B cell (primary cell): Measurements from ENCODE around the gene AURKAIP1. TPM values are rescaled to one million over a fixed set of nuclear protein-coding genes. Genes with fewer than 3 reads are reported as not detected.

ENCODE experiments used
- ATAC-seq: fragments of 200-7000 bp; cut with Tn5 transposase; one replicate; pipeline ENCODE4 v1.10.0; 2021; ENCODE audit warnings: low read depth, mild to moderate bottlenecking, moderate number of reproducible peaks, moderate library complexity
- CTCF ChIA-PET: fragments of 350-600 bp; sonication (Branson Sonifier 250); formaldehyde crosslinking; loops from one replicate; lab custom pipeline; 2021; ENCODE audit warnings: antibody characterized with exemption, inconsistent platforms; lab: Charles Lee
- POLR2A ChIA-PET: fragments of 350-600 bp; sonication (Branson Sonifier 250); formaldehyde crosslinking; loops from one replicate; lab custom pipeline; 2021; ENCODE audit warnings: antibody characterized with exemption; lab: Charles Lee
- DNase-seq: peaks from one replicate; pipeline ENCODE4 v3.0.0; 2013
- H2AFZ ChIP-seq: 2 replicates; pipeline ENCODE4 v1.6.1; 2012; ENCODE audit warnings: mild to moderate bottlenecking, low read depth, low read length; ENCODE audit not compliant: insufficient read depth, poor library complexity, severe bottlenecking
- H3K27ac ChIP-seq, 2 donors: 1 replicate in 1 of 2; 2 replicates in 1 of 2; pipeline ENCODE4 v1.5.1; 2012 to 2013; ENCODE audit warnings: low read length in 2 of 2, mild to moderate bottlenecking in 2 of 2, moderate library complexity in 1 of 2
- H3K27me3 ChIP-seq, 4 experiments: fragments of 200-600 bp in 1 of 4; sonication (generic) in 1 of 4; replicated peaks in 1 of 4; 1 replicate in 2 of 4; 2 replicates in 2 of 4; pipeline versions ENCODE4 v1.6.1 to v1.7.0; 2013 to 2016; ENCODE audit warnings: low read length in 3 of 4, mild to moderate bottlenecking in 2 of 4, mixed read lengths in 1 of 4, moderate library complexity in 1 of 4; ENCODE audit not compliant: insufficient read depth in 4 of 4, control insufficient read depth in 3 of 4; ENCODE audit errors: control extremely low read depth in 1 of 4
- H3K36me3 ChIP-seq, 2 experiments: replicated peaks in 1 of 2; 1 replicate in 1 of 2; 2 replicates in 1 of 2; pipeline versions ENCODE4 v1.6.1 to v1.7.1; 2013; ENCODE audit warnings: low read length in 1 of 2; ENCODE audit not compliant: insufficient read depth in 2 of 2, control insufficient read depth in 1 of 2; ENCODE audit errors: control extremely low read depth in 1 of 2, extremely low read depth in 1 of 2
- H3K4me1 ChIP-seq, 2 donors: fragments of 200-600 bp in 1 of 2; sonication (generic) in 1 of 2; 1 replicate in 1 of 2; 2 replicates in 1 of 2; pipeline versions ENCODE4 v1.5.1 to v1.6.1; 2013 to 2017; ENCODE audit warnings: low read length in 2 of 2; ENCODE audit not compliant: control insufficient read depth in 2 of 2, insufficient read depth in 2 of 2
- H3K4me2 ChIP-seq: replicated peaks from 2 replicates; pipeline ENCODE3; 2012; ENCODE audit warnings: mild to moderate bottlenecking, low read depth, low read length; ENCODE audit not compliant: poor library complexity, severe bottlenecking
- H3K4me3 ChIP-seq, 5 experiments: fragments of 200-600 bp in 1 of 5; sonication (generic) in 1 of 5; 1 replicate in 3 of 5; 2 replicates in 2 of 5; pipeline versions ENCODE4 v1.5.1 to v1.7.0; 2011 to 2016; ENCODE audit warnings: low read length in 4 of 5, mild to moderate bottlenecking in 4 of 5, low read depth in 2 of 5, control low read depth in 1 of 5, moderate library complexity in 1 of 5; ENCODE audit not compliant: insufficient read depth in 1 of 5; ENCODE audit errors: control extremely low read depth in 1 of 5, extremely low read depth in 1 of 5
- H3K79me2 ChIP-seq: fragments of 200-600 bp; sonication (generic); one replicate; pipeline ENCODE4 v1.6.0; 2016; ENCODE audit warnings: low read length; ENCODE audit not compliant: control insufficient read depth, insufficient read depth
- H3K9ac ChIP-seq: fragments of 200-600 bp; sonication (generic); 2 replicates; pipeline ENCODE4 v1.6.1; 2017; ENCODE audit warnings: mild to moderate bottlenecking, low read length, moderate library complexity
- H3K9me3 ChIP-seq, 3 donors: one replicate each; pipeline versions ENCODE4 v1.6.1 to v1.7.1; 2013; ENCODE audit warnings: low read length in 2 of 3; ENCODE audit not compliant: control insufficient read depth in 2 of 3, insufficient read depth in 1 of 3; ENCODE audit errors: control extremely low read depth in 1 of 3
- H4K20me1 ChIP-seq: 2 replicates; pipeline ENCODE4 v1.6.0; 2012; ENCODE audit warnings: mild to moderate bottlenecking, low read length; ENCODE audit not compliant: insufficient read depth, control insufficient read depth, poor library complexity, severe bottlenecking
- H3K27ac Mint-ChIP-seq: one replicate; pipeline ENCODE4 v1.8.0; 2021; ENCODE audit warnings: mixed read lengths
- H3K27me3 Mint-ChIP-seq: one replicate; pipeline ENCODE4 v1.8.0; 2021; ENCODE audit warnings: mixed read lengths
- H3K4me1 Mint-ChIP-seq: one replicate; pipeline ENCODE4 v1.8.0; 2021; ENCODE audit warnings: mixed read lengths
- H3K4me3 Mint-ChIP-seq: one replicate; pipeline ENCODE4 v1.8.0; 2021; ENCODE audit warnings: mixed read lengths
- H3K9me3 Mint-ChIP-seq: one replicate; pipeline ENCODE4 v1.8.0; 2022; ENCODE audit warnings: mixed read lengths; ENCODE audit not compliant: insufficient read depth
- CTCF ChIP-seq: fragments of 200-600 bp; IDR thresholded peaks from one replicate; pipeline ENCODE4 v1.8.0; 2022; ENCODE audit warnings: antibody characterized with exemption, mild to moderate bottlenecking
- EZH2 ChIP-seq: IDR thresholded peaks from 2 replicates; pipeline ENCODE4 v1.6.1; 2012; ENCODE audit warnings: borderline replicate concordance, low read depth, mild to moderate bottlenecking, moderate library complexity, low read length; ENCODE audit not compliant: insufficient read depth, poor library complexity, severe bottlenecking
- WGBS: methylation state at CpG from one replicate; pipeline ENCODE4 v1.1.5; 2013; ENCODE audit warnings: missing lambda C conversion rate; ENCODE audit not compliant: insufficient coverage; 5-methylcytosine and 5-hydroxymethylcytosine counted together
- intact Hi-C: fragments of 100-400 bp; cut with micrococcal nuclease; formaldehyde crosslinking; loops from one replicate; pipeline ENCODE4 v1.10.0; 2022
- polyA plus RNA-seq: library from polyadenylated mRNA; depleted of rRNA; stranded (reverse); fragments of >200 nt; gene quantifications from 2 replicates; pipeline ENCODE4 v1.2.3, GENCODE V29; 2012
- total RNA-seq, 2 donors: library from RNA; stranded (reverse); fragments of 120-200 nt in 1 of 2; gene quantifications; 1 replicate in 1 of 2; 2 replicates in 1 of 2; pipeline versions ENCODE4 v1.2.3 to v1.2.4, GENCODE V29; 2013 to 2022

The AURKAIP1 gene
- total and polyA plus RNA-seq, 2 donors (not counting 1 experiment from before 2014, with no cell fraction given) = 61.1 to 61.7 TPM

DNA sequence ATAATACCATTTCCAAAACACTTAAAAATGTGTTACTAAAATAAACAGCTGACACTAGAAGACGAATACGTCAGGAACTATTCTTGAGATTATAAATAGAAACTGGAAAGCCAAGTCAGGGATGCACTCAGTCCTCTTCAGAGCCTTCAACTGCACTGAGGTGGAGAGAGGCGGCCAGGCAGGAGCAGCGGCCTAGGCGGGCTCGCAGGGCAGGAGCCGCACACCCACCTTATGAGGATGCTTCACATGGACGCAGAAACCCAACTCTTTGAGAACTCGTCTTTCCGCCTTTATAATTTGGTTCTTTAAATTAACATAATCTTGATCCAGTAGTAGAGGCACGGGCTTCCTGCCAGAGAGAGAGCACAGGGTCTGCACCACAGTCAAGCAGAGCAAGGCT, 20.2 kb upstream of the AURKAIP1 start:
- TF ChIP-seq CTCF (no peak), EZH2 (no peak)
- Histone ChIP-seq H3K9me3 (no peaks in the 10 kb centered on the region), H3K4me3 (no peak overlapping the region), H3K4me2 (no peak overlapping the region), H3K27me3 (no peaks in the 10 kb centered on the region), H3K4me1 (peaks cover 13 to 21% of the 10 kb centered on the region in 2 donors), H4K20me1 (peaks cover 35% of the 10 kb centered on the region), H3K27ac (no peak overlapping the region), H2AFZ (no peak overlapping the region), H3K9ac (no peak overlapping the region), H3K36me3 (peaks cover 16 to 66% of the 10 kb centered on the region in 2 experiments), H3K79me2 (peaks cover 70% of the 10 kb centered on the region)
- DNase-seq (no peak), ATAC-seq (no peak)
- Mint-ChIP-seq H3K4me3 (peak overlapping the region; percentile 27), H3K4me1 (peaks cover 32% of the 10 kb centered on the region), H3K27me3 (no peaks in the 10 kb centered on the region), H3K27ac (no peak overlapping the region), H3K9me3 (no peaks in the 10 kb centered on the region)
- intact Hi-C loops = loop anchor here (2.0 kb wide), 1 partner anchor 76 kb away; the partner anchor contains the start of gene ATAD3B
- ChIA-PET POLR2A (interaction anchor here (0.8 kb wide), 1 partner anchor 916 kb away, joined by 6 read pairs; no protein-coding TSS in a partner anchor), CTCF (interaction anchor here (0.6 to 0.8 kb wide), 3 partner anchors 10 to 364 kb away, joined by 3 to 5 read pairs (median 3); no protein-coding TSS in a partner anchor)
- 95% methylated on average over 8 of the region's 11 CpGs for WGBS

DNA sequence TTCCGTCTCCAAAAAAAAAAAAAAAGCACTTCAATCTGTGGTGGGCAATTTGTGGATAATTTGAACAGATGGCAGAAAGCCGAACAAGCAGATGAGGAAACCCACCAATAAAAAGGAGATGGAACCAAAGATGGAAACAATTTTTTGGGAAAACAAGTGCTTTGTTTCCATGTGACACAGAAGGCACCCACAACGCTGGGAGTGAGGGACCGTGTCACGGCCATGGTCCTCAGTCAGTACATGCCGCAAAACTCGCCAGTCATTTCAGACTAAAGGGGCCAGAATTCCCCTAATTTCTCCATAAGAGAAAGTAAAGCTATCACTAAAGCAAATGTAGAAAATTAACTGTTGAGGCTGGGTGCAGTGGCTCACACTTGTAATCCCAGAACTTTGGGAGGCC, 19.1 kb upstream of the AURKAIP1 start:
- DNase-seq = no peak
- Histone ChIP-seq H3K9ac (no peak overlapping the region), H3K4me2 (no peak overlapping the region), H3K27me3 (no peaks in the 10 kb centered on the region), H3K27ac (no peak overlapping the region), H3K79me2 (peaks cover 65% of the 10 kb centered on the region), H2AFZ (no peak overlapping the region), H3K4me3 (no peak overlapping the region), H3K9me3 (no peaks in the 10 kb centered on the region), H3K4me1 (peaks cover 10 to 16% of the 10 kb centered on the region in 2 donors), H3K36me3 (peaks cover 18 to 76% of the 10 kb centered on the region in 2 experiments), H4K20me1 (peaks cover 35% of the 10 kb centered on the region)
- Mint-ChIP-seq H3K27ac (no peak overlapping the region), H3K27me3 (no peaks in the 10 kb centered on the region), H3K9me3 (no peaks in the 10 kb centered on the region), H3K4me1 (peaks cover 23% of the 10 kb centered on the region), H3K4me3 (no peak overlapping the region)
- ChIA-PET CTCF (no interaction called here), POLR2A (interaction anchor here (0.7 kb wide), 1 partner anchor 10 kb away, joined by 5 read pairs; no protein-coding TSS in a partner anchor)
- no peak for ATAC-seq
- 76% methylated on average over 7 of the region's 7 CpGs for WGBS
- TF ChIP-seq CTCF (no peak), EZH2 (no peak)
- intact Hi-C loops = loop anchor here (2.0 kb wide), 1 partner anchor 77 kb away; the partner anchor contains the start of gene ATAD3B
